GM18868 (cell line): ENCODE measurements around the gene C2CD2.
A peak's percentile ranks its signal among the peaks of the same experiment; 100 is the strongest.

Experiments
- ATAC-seq: cut with Tn5 transposase; IDR thresholded peaks from one replicate; pipeline ENCODE4 v1.9.1; 2021; ENCODE audit warnings: mild to moderate bottlenecking, moderate library complexity; ENCODE audit not compliant: unreplicated experiment

C2CD2 gene

GRCh38 chr21:41848958-41849580, 104.7 kb downstream of the C2CD2 start:
- ATAC-seq, result no peak

DNA sequence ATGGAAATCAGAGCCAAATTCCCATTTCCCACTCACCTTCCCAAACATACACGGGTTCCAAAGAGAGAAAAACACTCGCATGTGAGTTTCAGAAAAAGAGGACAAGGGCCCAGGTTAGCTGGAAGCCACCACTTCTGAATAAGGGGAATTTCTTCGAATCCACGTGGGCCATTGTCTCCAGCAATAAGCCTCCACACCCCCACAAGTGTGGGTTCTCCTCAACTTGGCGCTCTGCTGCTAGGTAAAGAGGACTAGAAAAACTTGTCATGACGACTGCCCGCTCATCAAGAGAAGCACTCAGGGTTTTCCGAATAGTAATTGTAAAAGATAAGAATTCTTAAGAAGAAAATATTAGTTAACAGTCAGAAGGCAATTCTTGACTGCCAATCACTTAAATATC, 105.3 kb downstream of the C2CD2 start:
- ATAC-seq, result no peak

GRCh38 chr21:41847066-41847804, 106.6 kb downstream of the C2CD2 start:
- no peak for ATAC-seq

DNA sequence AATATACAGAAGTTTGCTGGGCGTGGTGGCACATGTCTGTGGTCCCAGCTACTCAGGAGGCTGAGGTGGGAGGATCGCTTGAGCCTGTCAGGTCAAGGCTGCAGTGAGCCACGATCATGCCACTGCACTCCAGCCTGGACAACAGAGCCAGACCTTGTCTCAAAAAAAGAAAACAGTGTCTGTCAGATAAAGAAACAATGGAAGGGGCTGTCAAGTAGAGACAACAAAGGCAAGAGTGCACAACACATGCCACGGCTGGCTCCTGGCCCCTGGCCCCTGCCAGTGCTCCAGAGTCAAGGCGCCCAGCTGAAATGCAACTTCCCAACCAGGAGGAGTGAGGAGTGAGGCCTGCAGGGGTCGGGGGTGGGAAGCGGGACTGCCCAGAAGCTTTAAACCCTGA, 107.3 kb downstream of the C2CD2 start:
- ATAC-seq, result no peak

DNA sequence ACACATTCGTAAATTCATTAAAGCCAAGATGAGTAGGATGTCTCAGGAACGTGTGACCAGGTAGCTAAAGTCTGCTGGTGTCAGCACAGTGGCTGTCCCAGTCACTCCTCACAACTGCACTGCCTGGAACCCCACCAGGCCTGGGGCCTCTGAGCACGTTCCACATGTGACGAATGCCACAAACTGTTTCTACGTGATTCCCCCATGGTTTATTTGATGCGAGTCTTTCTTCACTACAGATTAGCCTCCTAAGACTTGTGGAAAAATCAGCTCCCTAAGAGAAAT, 107.8 kb downstream of the C2CD2 start:
- no peak for ATAC-seq

DNA sequence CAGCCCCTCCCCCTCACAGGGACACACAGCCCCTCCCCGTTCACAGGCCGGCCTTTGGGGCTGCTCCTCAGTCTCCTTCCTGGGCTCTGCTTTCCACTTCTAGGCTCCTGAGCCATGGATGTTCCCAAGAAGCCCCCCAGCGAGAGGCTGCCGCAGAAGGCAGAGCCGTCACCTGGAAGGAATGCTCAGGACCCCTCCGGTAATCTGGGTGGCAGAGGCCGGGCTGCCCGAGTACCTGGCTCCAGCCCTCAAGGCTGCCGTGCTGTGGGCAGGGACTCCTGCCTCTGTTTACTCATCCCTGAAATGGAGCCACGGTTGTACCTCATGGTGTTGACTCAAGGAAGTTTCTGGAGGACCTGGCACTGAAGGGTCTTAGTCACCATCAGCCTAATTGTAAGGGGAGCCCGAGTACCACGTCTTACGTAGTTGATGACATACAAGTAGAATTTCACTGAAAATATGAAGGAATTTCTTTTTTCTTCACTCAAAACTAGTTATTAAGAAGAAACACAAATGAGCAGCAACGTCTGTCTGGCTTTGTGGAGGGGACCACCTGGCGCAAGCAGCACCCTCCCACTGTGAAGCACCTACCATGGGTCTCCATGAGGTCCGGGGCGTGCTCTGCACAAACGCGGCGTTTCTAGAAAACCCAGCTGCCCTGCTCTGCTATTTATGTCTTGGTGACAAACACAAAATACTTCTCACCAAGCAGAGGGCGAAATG, 108.3 kb downstream of the C2CD2 start:
- ATAC-seq, result no peak

DNA sequence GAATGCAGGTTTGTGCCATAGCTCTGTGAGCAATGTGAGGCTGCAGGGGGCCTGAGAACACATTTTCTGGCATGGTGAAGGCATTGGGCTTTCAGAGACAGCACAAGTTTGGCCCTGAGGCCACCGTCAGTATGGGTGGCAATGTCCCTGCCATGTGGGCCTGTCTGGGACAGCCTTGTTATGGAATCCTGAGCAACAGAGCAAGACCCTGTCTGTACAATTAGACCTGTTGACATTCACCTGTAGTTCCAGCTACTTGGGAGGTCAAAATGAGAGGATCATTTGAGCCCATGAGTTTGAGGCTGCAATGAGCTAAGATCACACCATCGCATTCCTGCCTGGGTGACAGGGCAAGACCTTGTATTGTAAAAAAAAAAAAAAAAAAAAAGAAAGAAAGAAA, 110.2 kb downstream of the C2CD2 start:
- no peak for ATAC-seq

- ATAC-seq, result no peak
Measured at GRCh38 chr21:41840880-41841279, 112.9 kb downstream of the C2CD2 start.

DNA sequence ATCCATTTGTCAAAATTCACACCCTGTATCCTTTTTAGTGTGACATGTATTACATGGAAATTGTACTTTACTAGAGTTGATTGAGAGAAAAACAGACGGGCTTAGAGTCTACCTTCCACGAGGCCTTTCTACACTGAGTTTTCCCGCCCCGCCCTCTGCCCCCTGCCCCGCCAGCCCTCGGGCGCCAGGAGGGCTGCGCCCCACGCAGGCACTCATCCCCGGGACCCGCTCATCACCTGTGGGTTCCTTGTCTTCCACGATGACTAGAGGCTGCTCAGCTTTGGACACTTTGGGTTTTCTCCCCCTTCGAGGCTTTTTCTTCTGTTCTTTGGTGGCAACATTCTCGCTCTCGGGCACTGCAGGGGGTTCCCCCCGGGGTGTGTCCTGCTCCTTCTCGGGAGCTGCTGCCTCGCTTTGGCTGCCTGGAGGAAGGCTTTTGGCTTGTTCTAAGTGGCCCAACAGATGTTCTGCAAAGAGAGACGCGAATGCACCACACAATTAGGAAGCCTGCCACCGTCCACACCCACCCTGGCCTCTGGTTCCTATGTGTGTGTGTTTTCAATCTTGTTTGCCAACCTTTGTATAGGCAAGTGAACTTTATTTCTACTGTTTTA, 114.3 kb downstream of the C2CD2 start:
- no peak for ATAC-seq

DNA sequence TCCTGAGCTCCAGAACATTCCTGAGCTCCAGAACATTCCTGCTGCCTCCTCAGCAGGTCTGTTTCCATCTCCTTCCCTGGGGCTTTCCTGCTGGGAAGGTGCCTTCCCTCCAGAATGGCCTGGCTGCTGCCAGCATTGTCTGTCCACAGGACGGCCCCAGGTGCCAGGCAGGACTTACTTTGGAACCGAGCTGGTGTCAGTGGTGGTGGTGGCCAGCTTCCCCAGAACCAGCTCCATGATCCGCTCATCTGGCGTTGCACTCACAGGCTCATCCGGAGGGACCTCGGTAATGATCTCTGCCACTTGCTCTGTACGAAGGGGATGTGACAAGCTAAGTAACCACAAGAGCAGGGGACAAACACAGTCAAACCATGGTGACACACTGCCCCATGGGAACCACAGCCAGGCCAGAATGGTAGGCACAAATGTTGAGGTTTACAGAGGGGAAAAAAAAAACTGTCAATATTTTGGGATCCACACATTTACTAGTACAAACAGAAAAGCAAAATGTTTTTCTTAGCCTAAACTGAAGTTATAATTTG, 116.0 kb downstream of the C2CD2 start:
- peak; percentile 47 for ATAC-seq

DNA sequence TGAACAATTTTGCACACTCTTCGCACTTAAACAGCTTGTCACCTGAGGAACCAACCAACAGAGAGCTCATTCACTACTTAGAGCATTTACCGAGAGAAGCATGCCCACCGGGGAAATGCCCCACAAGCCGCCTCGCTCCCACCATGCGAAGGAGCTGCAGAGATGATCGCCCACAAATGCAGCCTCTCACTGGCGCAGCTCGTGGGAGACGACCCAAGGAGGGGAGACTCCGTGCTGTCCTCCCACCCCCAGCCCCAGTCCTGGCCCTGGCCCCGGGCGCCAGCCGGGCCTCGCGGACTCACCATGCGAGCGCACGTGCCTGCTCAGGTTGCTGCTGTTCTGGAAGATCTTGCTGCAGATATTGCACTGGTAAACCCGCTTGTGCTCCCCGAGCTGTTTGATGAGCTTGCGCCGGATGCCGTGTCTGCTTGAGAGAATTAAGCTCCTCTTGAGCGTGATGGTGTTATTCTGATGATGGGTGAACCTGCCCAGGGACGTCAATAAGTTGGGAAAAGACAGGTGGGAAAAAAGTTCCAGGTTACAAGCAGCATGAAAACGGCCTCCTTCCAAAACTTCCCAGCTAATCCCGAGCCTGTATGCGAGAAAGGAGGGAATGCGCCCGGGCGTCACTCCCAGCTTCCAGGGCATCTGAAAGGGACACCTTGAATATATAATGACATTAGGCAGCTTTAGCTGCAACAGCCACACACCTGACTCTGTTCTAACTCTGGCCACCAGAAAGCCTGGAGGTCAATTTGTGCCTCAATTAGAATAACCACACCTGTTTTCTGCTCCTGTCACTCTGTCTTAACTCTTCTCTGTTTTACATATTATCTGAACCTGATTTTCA, 117.4 kb downstream of the C2CD2 start:
- no peak for ATAC-seq

- ATAC-seq, result no peak
Measured at GRCh38 chr21:41835711-41836154, 118.1 kb downstream of the C2CD2 start.
